NCI-H187 treated with DMSO at 0.1 percent for 48 hours (cell line): ENCODE measurements around the gene TXNRD1.
A peak's percentile ranks its signal among the peaks of the same experiment; 100 is the strongest.
"Not testable (repeated sequence)": the region's sequence is repeated elsewhere in the genome, so short reads cannot be mapped to it uniquely, and the experiment has no call there.

Experiments used
- DNase-seq: peaks from one replicate; lab custom pipeline; 2025; lab: John Stamatoyannopoulos, UW

Gene TXNRD1

DNA sequence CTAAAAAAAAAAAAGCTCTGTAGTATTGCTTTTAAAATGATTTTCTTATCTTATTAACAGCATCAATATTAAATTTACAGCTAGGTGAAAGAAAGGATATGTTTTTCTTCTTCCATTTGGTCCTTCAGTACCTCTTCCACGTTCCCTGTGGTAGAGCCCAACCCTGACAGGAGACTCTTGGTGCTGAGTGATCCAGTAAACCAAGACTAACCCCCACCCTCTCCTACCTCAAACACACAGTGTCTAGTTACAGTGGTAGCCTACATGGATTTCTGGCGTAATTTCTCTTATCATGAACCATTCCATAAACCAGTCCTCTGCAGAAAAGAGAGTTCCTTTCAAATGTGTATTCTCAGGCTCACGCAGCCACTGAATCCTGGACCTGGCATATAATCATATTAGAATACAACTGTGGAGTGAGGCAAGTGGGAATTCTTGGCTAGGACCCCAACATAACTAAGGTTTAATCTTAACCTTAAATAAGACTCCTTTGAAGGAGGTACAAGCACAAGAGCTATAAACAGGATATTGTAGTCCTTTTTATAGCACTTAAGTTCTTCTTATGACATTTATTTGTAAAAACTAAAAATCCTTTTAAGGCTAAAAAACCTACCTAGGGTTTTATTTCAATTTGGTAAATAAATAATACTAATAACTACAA lies 27.1 kb downstream of the TXNRD1 start:
- no peak for DNase-seq

DNA sequence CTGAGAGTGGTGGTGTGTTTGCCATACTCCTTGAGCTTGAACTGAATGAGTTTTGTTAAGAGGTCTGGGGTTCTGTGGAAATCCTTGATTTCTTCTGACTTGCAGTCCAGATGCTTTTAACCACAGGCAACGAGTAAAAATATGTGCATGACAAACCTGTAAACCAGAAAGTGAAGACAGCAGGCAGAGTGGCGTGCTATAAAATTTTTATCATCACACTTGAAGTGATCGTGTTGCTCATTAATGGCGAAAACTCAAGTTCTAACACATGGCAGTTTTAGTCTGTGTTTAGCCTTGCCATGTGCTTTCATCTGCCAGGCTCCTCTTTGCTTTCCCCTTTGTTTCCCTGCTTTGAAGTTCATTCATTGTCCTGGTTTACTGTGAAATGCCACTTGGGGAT lies 28.0 kb downstream of the TXNRD1 start:
- DNase-seq: no peak

DNA sequence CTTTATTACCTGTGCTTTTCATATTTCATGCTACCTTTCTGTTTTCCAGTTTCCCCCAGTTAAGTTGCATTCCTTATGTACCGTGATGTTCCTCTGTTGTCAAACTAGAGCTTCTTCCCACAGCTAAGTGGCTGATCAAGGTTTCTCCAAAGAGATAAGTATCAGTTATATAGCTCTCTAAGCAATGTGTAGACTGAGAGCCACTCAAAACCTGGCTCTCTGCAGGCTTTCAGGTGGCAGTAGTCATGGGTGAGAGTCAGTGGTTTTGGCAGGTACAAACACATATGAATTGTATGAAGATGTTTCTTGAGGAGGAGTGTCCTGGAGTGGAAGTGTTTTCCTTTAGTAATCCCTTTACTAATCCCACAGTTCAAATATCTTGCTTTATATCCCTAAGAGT lies 28.4 kb downstream of the TXNRD1 start:
- peak; percentile 83 for DNase-seq

DNA sequence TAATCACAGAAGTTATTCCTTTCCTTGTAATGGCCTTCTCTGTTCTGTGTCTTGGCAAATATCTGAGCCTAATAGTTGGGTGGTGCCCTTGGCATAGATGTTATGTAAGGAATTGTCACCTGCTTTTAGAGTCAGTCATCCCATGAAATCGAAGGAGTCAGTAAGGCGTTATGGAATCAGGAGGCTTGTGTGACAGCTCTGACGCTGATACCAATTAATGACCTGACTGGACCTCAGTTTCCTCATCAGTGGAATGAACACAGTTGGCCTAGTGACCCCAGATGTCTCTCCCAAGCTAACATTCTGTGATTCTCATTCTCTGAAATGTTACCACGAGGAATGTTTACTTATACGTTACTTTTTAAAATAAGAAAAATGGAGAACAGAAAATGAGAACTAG lies 32.1 kb downstream of the TXNRD1 start:
- DNase-seq: no peak

DNA sequence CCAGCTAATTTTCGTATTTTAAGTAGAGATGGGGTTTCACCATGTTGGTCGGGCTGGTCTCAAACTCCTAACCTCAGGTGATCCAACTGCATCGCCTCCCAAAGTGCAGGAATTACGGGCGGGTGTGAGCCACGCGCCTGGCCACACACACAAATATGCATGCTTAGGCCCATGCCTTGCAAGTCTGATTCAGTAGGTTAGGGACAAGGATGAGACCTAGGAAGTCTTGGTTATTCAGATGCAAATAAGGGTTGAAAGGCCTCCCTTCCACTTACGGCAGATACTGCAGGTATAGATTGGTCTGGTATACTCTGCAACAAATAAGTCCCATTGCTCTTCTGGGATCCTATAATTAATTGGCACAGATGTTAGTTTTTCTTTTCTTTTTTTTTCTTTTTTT lies 32.9 kb downstream of the TXNRD1 start:
- DNase-seq: no peak

DNA sequence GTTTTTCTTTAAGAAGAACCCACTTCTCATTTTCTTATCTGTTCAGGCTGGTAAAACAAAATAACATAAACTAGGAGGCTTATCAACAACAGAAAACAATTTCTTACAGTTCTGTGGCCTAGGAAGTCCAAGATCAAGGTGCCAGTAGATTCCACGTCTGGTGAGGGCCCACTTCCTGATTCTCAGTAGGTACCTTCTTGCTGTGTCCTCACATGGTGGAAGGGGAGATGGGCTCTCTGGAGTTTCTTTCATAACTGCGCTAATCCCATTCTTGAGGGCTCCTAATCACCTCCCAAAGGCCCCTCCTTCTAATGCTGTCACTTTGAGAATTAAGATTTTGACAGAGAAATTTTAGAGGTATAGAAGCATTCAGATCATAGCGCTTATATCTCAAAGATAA lies 33.4 kb downstream of the TXNRD1 start:
- no peak for DNase-seq

DNA sequence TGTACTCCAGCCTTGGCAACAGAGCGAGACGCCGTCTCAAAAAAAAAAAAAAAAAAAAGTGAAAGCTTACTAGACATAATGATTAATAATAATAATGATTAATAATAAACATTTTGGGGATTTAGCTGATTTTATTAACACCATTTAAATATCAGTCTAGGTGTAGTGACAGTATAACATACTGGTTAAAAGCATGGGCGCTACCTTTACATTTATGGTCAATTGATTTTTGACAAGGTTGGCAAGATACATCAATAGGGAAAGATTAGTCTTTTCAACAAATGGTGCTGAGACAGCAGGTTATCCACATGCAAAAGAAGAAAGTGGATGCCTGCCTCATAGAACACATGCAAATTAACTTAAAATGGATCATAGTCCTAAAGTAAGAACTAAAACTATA lies 34.3 kb downstream of the TXNRD1 start:
- no peak for DNase-seq

DNA sequence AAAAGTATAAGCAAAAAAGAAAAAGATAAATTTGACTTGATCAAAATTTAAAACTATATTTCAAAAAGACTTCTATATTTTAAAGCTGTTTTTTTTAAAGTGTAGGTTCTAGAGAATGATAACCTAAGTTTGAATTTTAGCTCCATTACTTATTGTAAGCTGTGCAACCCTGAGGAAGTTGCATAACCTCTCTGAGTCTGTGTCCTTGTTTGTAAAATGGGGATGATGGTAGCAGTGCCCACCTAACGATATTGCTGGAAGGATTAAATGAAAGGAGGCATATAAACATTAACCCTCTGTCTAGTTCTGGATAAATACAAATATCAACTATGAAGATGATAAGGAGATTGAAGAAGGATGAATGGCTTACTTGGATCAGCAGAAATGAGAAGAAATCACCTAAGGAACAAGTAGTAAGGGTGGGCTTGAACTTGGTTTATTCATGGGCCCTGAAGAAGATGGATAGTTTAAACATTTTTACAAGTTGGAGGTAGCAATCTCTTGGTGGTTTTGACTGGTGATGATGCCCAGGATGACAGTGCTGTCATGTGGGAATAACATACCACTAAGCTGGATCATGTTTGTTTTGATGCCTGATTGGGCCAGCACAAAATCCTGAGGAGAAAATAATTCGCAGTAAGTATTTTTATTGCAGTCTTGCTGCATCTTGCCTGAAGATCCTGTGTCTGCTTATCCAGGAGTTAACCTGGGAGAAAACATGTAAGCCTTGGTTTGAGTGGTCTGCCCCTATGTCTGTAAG lies 35.0 kb downstream of the TXNRD1 start:
- no peak for DNase-seq

DNA sequence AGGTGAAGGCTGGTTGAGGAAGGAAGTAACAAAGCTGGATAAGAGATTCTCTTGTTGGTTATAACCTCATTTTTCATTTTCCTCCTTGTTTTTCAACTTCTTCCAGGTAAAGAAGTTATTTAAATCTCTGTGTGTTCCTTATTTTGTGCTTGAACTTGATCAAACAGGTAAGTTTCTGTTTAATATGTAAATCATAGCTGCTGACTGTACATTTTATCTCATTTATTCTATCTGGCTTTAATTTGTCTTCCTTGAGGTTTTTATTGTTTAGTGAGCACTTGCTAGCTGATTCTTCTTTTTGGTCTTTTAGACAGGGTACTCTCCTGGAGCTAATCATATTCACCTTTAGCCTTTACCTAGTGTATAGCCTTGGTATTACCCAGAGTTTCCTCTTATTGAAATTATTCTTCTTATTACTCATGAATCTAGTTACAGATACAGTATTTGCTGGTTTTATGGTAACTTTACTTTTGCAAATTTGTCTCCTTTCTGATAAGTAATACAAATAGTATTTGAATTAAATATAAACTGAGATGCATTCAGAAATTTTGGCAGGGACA lies 42.4 kb downstream of the TXNRD1 start:
- DNase-seq: no peak

DNA sequence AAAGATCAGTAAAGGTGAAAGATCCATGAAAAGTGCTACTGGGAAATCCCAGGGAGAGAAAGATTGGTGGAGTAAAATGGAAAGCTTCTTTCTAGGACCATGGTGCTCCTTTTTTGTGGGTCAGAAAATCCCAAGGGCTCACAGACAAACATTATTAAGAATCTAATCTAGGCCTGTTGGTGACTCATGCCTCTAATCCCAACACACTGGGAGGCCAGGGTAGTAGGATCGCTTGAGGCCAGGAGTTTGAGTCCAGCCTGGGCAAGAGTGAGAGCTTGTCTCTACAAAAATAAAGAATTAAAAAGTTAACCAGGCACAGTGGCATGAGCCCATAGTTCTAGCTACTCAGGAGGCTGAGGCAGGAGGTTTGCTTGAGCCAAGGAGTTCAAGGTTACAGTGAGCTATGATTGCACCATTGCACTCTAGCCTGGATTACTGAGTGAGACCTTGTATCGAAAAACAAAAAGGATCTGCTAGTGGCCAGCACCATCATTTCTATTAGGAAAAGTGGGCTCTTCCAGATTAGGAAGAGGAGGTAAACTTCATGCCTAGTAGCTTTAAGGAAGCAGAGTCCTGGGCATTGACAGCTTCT lies 43.0 kb downstream of the TXNRD1 start:
- no peak for DNase-seq

DNA sequence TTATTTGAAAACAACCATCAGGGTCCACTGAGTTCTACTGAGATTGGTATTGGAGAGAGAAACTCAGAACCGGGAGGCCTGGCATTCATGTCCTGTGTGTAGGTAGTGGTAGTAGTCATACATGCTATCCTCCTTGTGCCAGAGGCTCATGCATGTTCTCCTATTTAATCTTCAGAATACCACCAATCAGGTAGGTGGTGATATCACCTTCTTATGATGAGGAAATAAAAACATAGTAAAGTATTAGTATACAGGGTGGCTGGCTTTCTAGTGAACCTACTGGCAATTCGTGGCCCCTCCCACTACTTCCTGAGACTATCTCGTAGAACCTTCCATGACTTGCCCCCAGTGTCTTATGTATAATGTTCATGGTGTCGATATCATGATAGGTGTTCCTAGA lies 47.4 kb downstream of the TXNRD1 start:
- no peak for DNase-seq

DNA sequence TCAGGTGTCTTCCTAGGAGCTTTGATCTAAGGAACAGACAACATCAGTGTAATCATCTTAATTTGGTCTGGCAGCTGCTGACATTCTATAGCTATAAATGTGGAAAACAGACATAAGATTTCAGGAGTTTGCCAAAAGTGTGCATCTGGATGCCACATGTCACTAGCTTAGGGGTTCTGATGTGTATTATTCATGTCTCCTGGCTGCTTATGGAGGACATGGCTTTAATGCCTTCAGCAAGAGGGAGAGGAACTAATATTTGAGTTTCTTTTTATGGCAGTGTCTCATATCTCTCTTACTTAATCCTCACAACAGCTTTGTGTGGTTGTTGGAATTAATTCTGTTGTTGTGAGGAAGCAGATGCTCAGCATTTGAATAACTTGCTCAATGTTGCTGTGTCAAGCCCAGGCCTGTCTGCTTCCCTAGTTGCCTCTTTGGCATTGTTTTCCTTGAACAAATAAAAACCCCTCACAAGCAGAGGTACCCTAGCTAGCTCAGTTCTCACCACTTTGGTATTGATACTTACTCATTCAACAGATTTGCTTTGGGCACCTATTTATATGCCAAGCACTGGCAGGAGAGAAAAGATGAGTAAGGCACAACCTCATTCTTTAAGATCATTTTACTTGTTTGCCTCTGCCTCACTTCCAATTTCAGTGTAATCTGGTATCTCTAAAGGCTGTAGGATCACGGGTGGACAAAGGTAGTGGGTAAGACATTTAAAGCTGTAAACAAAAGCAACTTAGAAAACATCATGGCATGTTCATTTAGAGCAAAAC lies 48.2 kb downstream of the TXNRD1 start:
- DNase-seq: no peak

DNA sequence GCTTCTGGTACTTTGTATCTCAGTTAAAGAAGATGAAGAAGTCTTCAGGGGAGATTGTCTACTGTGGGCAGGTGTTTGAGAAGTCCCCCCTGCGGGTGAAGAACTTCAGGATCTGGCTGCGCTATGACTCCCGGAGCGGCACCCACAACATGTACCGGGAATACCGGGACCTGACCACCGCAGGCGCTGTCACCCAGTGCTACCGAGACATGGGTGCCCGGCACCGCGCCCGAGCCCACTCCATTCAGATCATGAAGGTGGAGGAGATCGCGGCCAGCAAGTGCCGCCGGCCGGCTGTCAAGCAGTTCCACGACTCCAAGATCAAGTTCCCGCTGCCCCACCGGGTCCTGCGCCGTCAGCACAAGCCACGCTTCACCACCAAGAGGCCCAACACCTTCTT lies 49.9 kb downstream of the TXNRD1 start:
- not testable (repeated sequence) for DNase-seq

DNA sequence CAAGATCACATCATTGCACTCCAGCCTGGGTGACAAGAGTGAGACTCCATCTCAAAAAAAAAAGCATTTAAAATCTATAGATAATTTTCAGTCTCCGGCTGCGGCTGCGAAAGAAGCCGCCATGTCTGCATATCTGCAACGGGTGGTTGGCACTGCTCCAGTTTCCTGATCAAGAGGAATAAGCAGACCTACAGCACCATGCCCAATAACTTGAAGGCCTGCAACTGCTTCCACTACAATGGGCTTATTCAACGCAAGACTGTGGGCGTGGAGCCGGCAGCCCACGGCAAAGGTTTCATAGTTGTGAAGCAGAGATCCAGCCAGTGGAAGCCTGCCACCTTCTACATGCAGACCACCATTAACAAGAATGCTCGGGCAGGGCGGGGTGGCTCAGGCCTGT lies 57.4 kb downstream of the TXNRD1 start:
- DNase-seq: no peak

DNA sequence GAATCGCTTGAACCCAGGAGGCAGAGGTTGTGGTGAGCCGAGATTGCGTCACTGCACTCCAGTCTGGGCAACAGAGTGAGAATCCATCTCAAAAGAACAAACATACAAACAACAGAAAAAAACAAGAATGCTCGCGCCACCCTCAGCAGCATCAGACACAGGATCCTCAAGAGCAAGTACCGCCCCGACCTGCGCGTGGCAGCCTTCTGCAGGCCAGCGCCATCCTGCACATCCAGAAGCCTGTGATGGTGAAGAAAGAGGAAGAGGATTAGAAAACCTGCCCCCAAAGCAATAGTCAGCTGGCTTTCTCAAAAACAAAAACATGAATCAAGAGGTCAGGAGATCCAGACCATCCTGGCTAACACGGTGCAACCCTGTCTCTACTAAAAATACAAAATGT lies 57.9 kb downstream of the TXNRD1 start:
- DNase-seq: no peak

DNA sequence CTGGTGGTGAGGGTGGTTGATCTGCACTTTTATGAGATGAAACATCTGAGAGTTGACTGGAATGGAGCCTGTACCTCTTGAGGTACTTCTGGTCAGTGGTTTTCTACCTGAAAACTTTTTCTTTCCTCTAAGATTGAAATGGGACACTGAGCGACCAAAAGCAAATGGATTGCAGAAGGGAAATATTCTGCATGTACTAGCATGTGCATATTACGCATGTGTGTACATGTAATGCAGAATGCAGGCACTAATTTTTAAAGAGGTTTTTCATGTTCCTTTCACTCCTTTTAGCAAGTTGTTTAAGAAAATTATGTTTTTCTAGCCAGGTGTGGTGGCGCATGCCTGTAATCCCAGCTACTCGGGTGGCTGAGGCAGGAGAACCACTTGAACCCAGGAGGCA lies 59.2 kb downstream of the TXNRD1 start:
- DNase-seq: no peak

DNA sequence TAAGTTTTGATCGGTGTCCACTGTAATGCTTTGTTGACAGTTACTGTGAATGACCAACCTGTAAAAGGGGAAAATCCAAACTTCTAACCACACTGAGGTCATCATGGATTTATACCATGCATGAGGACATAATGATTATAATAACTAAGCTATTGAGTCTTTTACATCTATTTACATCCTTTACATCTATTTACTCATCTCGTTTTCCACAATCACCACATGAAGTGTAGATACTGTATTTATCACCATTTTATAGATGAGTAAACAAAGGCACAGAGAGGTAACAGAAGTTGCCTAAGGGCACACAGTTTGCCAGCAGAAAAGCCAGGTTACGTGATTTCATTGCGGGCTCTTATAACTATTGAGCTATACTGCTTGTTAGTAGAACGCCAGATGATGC lies 60.1 kb downstream of the TXNRD1 start:
- DNase-seq: no peak

DNA sequence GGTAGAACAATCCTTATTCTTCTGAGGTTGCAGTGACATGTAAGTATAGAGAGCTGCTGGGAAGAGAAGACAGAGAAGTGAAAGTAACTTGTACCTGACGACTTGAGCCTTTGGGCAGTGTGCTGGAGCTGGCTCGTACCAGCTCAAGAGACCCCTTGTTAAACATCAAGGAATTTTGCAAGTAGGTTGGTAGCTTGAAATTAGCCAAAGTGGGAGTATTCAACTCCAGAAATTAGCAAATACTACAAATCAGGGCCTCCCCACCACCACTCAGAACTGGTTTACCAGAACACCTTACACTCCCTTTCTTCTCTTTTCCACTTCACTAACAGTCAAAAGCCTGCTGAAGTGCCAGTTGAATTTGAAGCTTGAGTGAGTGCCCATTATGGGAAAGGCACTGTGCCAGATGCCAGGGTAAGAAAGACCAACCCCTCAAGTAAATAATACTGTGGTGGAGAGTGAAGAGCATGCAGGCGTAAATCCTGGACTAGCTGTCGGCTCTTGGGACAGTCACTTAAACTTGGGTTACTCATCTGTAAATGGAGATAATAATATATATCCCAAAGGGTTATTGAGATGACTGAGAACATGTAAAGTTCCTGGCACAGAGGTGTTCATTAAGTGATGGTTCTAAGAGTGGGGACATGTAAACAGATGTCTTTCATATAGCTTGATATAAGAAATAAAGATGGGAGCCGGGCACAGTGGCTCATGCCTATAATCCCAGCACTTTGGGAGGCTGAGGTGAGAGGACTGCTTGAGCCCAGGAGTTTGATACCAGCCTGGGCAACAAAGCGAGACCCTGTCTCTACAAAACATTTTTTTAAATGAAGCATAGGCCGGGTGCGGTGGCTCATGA lies 60.9 kb downstream of the TXNRD1 start:
- peak; percentile 98 for DNase-seq

DNA sequence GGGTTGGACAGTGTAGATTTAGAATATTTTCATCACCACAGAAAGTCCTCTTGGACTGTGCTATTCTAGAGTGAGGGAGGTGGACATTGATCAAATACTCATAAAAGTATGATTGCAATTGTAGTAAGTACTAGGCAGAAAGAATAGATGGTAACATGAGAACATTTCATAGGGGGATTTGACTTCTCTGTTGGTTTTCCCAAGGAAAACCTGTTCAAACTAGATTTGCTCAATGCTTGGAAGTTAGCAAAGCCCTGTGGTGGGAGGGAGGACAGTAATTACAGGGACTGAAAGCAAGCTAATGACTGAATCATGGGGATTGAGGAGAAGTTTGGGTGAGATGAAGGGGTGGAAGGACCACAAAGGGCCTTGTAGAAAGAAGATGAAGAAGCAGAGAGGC lies 63.6 kb downstream of the TXNRD1 start:
- no peak for DNase-seq

DNA sequence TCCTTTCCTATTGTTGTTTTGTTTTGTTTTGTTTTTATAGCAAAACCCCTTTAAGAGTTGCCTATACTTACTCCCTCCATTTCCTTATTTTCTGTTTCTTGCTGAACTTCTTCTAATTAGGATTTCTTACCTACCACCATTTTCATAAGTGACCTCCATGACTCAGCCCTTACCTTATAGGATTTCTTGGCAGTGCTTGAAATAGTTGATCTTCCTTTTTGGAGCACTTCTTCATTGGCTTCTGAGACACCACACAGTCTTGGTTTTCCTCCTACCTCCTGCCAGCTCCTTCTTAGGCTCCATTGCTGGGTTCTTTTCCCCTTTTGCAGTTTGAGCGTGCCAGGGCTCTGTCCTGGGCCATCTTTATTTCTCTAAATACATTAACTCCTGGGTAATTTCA lies 64.5 kb downstream of the TXNRD1 start:
- no peak for DNase-seq

DNA sequence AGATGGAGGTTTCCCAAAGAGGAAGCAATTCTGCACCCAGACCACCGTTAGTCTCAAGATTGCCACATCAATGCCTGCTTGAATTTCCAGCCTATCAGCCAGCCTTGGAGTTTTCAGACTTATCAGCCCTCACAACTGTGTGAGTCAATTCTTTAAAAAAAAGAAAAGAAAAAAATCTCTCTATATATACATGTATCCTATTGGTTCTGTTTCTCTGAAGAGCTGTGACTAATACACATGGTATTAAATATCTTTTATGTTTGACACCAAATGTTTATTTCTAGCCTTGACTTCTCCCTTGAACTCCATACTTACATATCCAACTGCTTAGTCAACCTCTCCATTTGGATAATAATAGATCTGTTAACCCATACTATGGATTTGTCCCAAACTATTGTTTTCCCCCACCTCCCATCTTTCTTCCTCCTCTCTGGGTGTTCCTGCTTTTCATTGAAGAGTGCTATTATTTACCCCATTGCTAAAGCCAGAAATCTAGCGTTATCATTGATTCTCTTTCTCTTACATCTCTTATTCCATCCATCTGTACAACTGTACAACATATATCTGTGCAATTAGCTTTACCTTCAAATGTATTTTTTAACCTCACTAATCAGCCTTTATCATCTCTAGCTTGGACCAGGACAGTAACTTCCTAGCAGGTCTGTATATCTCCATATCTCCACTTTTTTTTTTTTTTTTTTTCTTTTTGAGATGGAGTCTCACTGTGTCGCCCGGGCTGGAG lies 65.3 kb downstream of the TXNRD1 start:
- DNase-seq: no peak
